ENCODE data around the gene TFPI2. TPM values are rescaled to one million over a fixed set of nuclear protein-coding genes. Genes with fewer than 3 reads are reported as not detected.

The TFPI2 gene
- total RNA-seq = not detected
- polyA plus RNA-seq = not detected

GRCh38 chr7:93890464-93891068 lies at the start of gene TFPI2:
Gene TFPI2 (minus strand): TSS chr7:93890753. CDS start chr7:93890678, 75 bp downstream.
- ChIA-PET POLR2A (ENCODE audit: partially characterized antibody) (no interaction called here), CTCF (ENCODE audit: partially characterized antibody) (no interaction called here)
- no peaks in the 10 kb centered on the region for H3K9me3 ChIP-seq (ENCODE audit: control insufficient read depth in 1 of 2, low read length in 2 of 2)
- DNase-seq = no peak
- Mint-ChIP-seq H3K27me3 (peaks cover 33 to 39% of the 10 kb centered on the region in 2 donors), H3K9me3 (peaks cover 0 to 5% (median 0%) of the 10 kb centered on the region in 8 donors), H3K4me3 (peak within 1 kb of the TSS in 7 of 8 donors; percentile 25 to 75 (median 62)), H3K4me1 (peaks cover 7 to 16% (median 9%) of the 10 kb centered on the region in 4 donors), H3K27ac (no peak within 1 kb of the TSS), H3K36me3 (no peaks in the 10 kb centered on the region)
- H3K4me3 ChIP-seq (ENCODE audit: low read length in 2 of 2) = no peak within 1 kb of the TSS
- no peak within 1 kb of the TSS for H3K27ac ChIP-seq (ENCODE audit: low read depth, low read length)
- intact Hi-C loops (cut with micrococcal nuclease) = no loop called here
- peaks cover 4% of the 10 kb centered on the region for H3K27me3 ChIP-seq (ENCODE audit: insufficient read depth, low read length)
- H3K4me1 ChIP-seq (ENCODE audit: insufficient read depth, low read length) = peaks cover 6% of the 10 kb centered on the region
- H3K36me3 ChIP-seq (ENCODE audit: insufficient read depth, low read length) = no peaks in the 10 kb centered on the region

- H3K27ac Mint-ChIP-seq = no peak overlapping the region
- no peak for DNase-seq
- no peaks in the 10 kb centered on the region for H3K4me1 ChIP-seq (ENCODE audit: insufficient read depth, low read length)
- peaks cover 0 to 6% (median 1%) of the 10 kb centered on the region in 8 donors for H3K9me3 Mint-ChIP-seq
- H3K27me3 ChIP-seq (ENCODE audit: insufficient read depth, low read length) = no peaks in the 10 kb centered on the region
- no peaks in the 10 kb centered on the region for H3K4me1 Mint-ChIP-seq
- H3K27me3 Mint-ChIP-seq = peaks cover 2 to 4% of the 10 kb centered on the region in 2 donors
- H3K4me3 Mint-ChIP-seq = no peak overlapping the region
- no peaks in the 10 kb centered on the region for H3K36me3 Mint-ChIP-seq
- H3K27ac ChIP-seq (ENCODE audit: low read depth, low read length) = no peak overlapping the region
- ChIA-PET CTCF (ENCODE audit: partially characterized antibody) (no interaction called here), POLR2A (ENCODE audit: partially characterized antibody) (no interaction called here)
- no peaks in the 10 kb centered on the region for H3K9me3 ChIP-seq (ENCODE audit: control insufficient read depth in 1 of 2, low read length in 2 of 2)
- no peaks in the 10 kb centered on the region for H3K36me3 ChIP-seq (ENCODE audit: insufficient read depth, low read length)
- intact Hi-C loops (cut with micrococcal nuclease) = no loop called here
- no peak overlapping the region for H3K4me3 ChIP-seq (ENCODE audit: low read length in 2 of 2)
These were observed 47.7 kb upstream of the TFPI2 start for GRCh38 chr7:93938293-93938692.

GRCh38 chr7:93937818-93938217 lies 47.3 kb upstream of the TFPI2 start:
- ChIA-PET POLR2A (ENCODE audit: partially characterized antibody) (no interaction called here), CTCF (ENCODE audit: partially characterized antibody) (no interaction called here)
- no peak for DNase-seq
- no peak overlapping the region for H3K4me3 Mint-ChIP-seq
- intact Hi-C loops (cut with micrococcal nuclease) = no loop called here
- no peak overlapping the region for H3K4me3 ChIP-seq (ENCODE audit: low read length in 2 of 2)
- H3K27me3 ChIP-seq (ENCODE audit: insufficient read depth, low read length) = no peaks in the 10 kb centered on the region
- H3K4me1 ChIP-seq (ENCODE audit: insufficient read depth, low read length) = no peaks in the 10 kb centered on the region
- H3K36me3 Mint-ChIP-seq = no peaks in the 10 kb centered on the region
- no peaks in the 10 kb centered on the region for H3K4me1 Mint-ChIP-seq
- peaks cover 3 to 4% of the 10 kb centered on the region in 2 donors for H3K27me3 Mint-ChIP-seq
- H3K27ac ChIP-seq (ENCODE audit: low read depth, low read length) = no peak overlapping the region
- no peaks in the 10 kb centered on the region for H3K36me3 ChIP-seq (ENCODE audit: insufficient read depth, low read length)
- H3K27ac Mint-ChIP-seq = no peak overlapping the region
- no peaks in the 10 kb centered on the region for H3K9me3 ChIP-seq (ENCODE audit: control insufficient read depth in 1 of 2, low read length in 2 of 2)
- H3K9me3 Mint-ChIP-seq = peaks cover 0 to 6% (median 1%) of the 10 kb centered on the region in 8 donors

GRCh38 chr7:93935102-93935501 lies 44.5 kb upstream of the TFPI2 start:
- CTCF ChIA-PET (ENCODE audit: partially characterized antibody) = no interaction called here
- no peaks in the 10 kb centered on the region for H3K36me3 Mint-ChIP-seq

GRCh38 chr7:93933156-93933555 lies 42.6 kb upstream of the TFPI2 start:
- Histone ChIP-seq H3K4me3 (ENCODE audit: low read length in 2 of 2) (no peak overlapping the region), H3K36me3 (ENCODE audit: insufficient read depth, low read length) (no peaks in the 10 kb centered on the region), H3K9me3 (ENCODE audit: control insufficient read depth in 1 of 2, low read length in 2 of 2) (no peaks in the 10 kb centered on the region), H3K4me1 (ENCODE audit: insufficient read depth, low read length) (no peaks in the 10 kb centered on the region), H3K27ac (ENCODE audit: low read depth, low read length) (no peak overlapping the region), H3K27me3 (ENCODE audit: insufficient read depth, low read length) (no peaks in the 10 kb centered on the region)
- intact Hi-C loops (cut with micrococcal nuclease) = no loop called here
- CTCF ChIA-PET (ENCODE audit: partially characterized antibody) = no interaction called here
- Mint-ChIP-seq H3K27ac (no peak overlapping the region), H3K4me3 (no peak overlapping the region), H3K4me1 (no peaks in the 10 kb centered on the region), H3K36me3 (no peaks in the 10 kb centered on the region), H3K27me3 (peaks cover 6 to 8% of the 10 kb centered on the region in 2 donors), H3K9me3 (peaks cover 0 to 6% (median 1%) of the 10 kb centered on the region in 8 donors)
- POLR2A ChIA-PET (ENCODE audit: partially characterized antibody) = no interaction called here
- DNase-seq = no peak

More at GRCh38 chr7:93935102-93935501, 44.5 kb upstream of the TFPI2 start:
- DNase-seq = no peak
- H3K4me3 Mint-ChIP-seq = no peak overlapping the region
- Histone ChIP-seq H3K27me3 (ENCODE audit: insufficient read depth, low read length) (no peaks in the 10 kb centered on the region), H3K9me3 (ENCODE audit: control insufficient read depth in 1 of 2, low read length in 2 of 2) (no peaks in the 10 kb centered on the region), H3K4me1 (ENCODE audit: insufficient read depth, low read length) (no peaks in the 10 kb centered on the region), H3K27ac (ENCODE audit: low read depth, low read length) (no peak overlapping the region), H3K36me3 (ENCODE audit: insufficient read depth, low read length) (no peaks in the 10 kb centered on the region), H3K4me3 (ENCODE audit: low read length in 2 of 2) (no peak overlapping the region)
- H3K27me3 Mint-ChIP-seq = peaks cover 3 to 4% of the 10 kb centered on the region in 2 donors
- intact Hi-C loops (cut with micrococcal nuclease) = no loop called here
- H3K9me3 Mint-ChIP-seq = peaks cover 0 to 6% (median 1%) of the 10 kb centered on the region in 8 donors
- POLR2A ChIA-PET (ENCODE audit: partially characterized antibody) = no interaction called here
- no peak overlapping the region for H3K27ac Mint-ChIP-seq
- H3K4me1 Mint-ChIP-seq = no peaks in the 10 kb centered on the region

- Mint-ChIP-seq H3K9me3 (peaks cover 0 to 6% (median 0%) of the 10 kb centered on the region in 8 donors), H3K4me1 (no peaks in the 10 kb centered on the region), H3K27ac (no peak overlapping the region), H3K36me3 (no peaks in the 10 kb centered on the region), H3K4me3 (no peak overlapping the region), H3K27me3 (peaks cover 4 to 9% of the 10 kb centered on the region in 2 donors)
- Histone ChIP-seq H3K36me3 (ENCODE audit: insufficient read depth, low read length) (no peaks in the 10 kb centered on the region), H3K27me3 (ENCODE audit: insufficient read depth, low read length) (no peaks in the 10 kb centered on the region), H3K4me1 (ENCODE audit: insufficient read depth, low read length) (no peaks in the 10 kb centered on the region), H3K9me3 (ENCODE audit: control insufficient read depth in 1 of 2, low read length in 2 of 2) (no peaks in the 10 kb centered on the region), H3K27ac (ENCODE audit: low read depth, low read length) (no peak overlapping the region), H3K4me3 (ENCODE audit: low read length in 2 of 2) (no peak overlapping the region)
- no peak for DNase-seq
- ChIA-PET CTCF (ENCODE audit: partially characterized antibody) (interaction anchor here (0.9 kb wide), 1 partner anchor 10 kb away, joined by 3 read pairs; the partner anchor contains the start of gene GNG11), POLR2A (ENCODE audit: partially characterized antibody) (no interaction called here)
- intact Hi-C loops (cut with micrococcal nuclease) = no loop called here
These were observed 41.1 kb upstream of the TFPI2 start for GRCh38 chr7:93931655-93932054.

GRCh38 chr7:93927585-93927984 lies 37.0 kb upstream of the TFPI2 start:
- intact Hi-C loops (cut with micrococcal nuclease) = no loop called here
- Histone ChIP-seq H3K27me3 (ENCODE audit: insufficient read depth, low read length) (no peaks in the 10 kb centered on the region), H3K4me1 (ENCODE audit: insufficient read depth, low read length) (no peaks in the 10 kb centered on the region), H3K4me3 (ENCODE audit: low read length in 2 of 2) (no peak overlapping the region), H3K9me3 (ENCODE audit: control insufficient read depth in 1 of 2, low read length in 2 of 2) (no peaks in the 10 kb centered on the region), H3K27ac (ENCODE audit: low read depth, low read length) (no peak overlapping the region), H3K36me3 (ENCODE audit: insufficient read depth, low read length) (no peaks in the 10 kb centered on the region)
- DNase-seq = no peak
- peaks cover 6 to 16% of the 10 kb centered on the region in 2 donors for H3K27me3 Mint-ChIP-seq
- no peaks in the 10 kb centered on the region for H3K4me1 Mint-ChIP-seq
- H3K36me3 Mint-ChIP-seq = no peaks in the 10 kb centered on the region
- no peak overlapping the region for H3K4me3 Mint-ChIP-seq
- CTCF ChIA-PET (ENCODE audit: partially characterized antibody) = no interaction called here
- no peak overlapping the region for H3K27ac Mint-ChIP-seq
- no peaks in the 10 kb centered on the region for H3K9me3 Mint-ChIP-seq
- POLR2A ChIA-PET (ENCODE audit: partially characterized antibody) = no interaction called here
